Activated naive CD8-positive, alpha-beta T cell treated with anti-CD3 and anti-CD28 coated beads for 36 hours (primary cell): ENCODE data around the gene ITPR2. TPM values are rescaled to one million over a fixed set of nuclear protein-coding genes. Genes with fewer than 3 reads are reported as not detected.
"Not testable (repeated sequence)": the region's sequence is repeated elsewhere in the genome, so short reads cannot be mapped to it uniquely, and the experiment has no call there.

Experiments
- DNase-seq: peaks from one replicate; pipeline ENCODE4 v3.0.0; 2021
- H3K27ac Mint-ChIP-seq: one replicate; pipeline ENCODE4 v1.8.0; 2022; ENCODE audit warnings: mild to moderate bottlenecking, moderate library complexity, mixed read lengths
- H3K27me3 Mint-ChIP-seq: one replicate; pipeline ENCODE4 v1.8.0; 2022; ENCODE audit warnings: mild to moderate bottlenecking, mixed read lengths
- H3K36me3 Mint-ChIP-seq: one replicate; pipeline ENCODE4 v1.8.0; 2021; ENCODE audit warnings: mild to moderate bottlenecking, mixed read lengths
- H3K4me1 Mint-ChIP-seq: one replicate; pipeline ENCODE4 v1.8.0; 2021; ENCODE audit warnings: mixed read lengths
- H3K4me3 Mint-ChIP-seq: one replicate; pipeline ENCODE4 v1.8.0; 2022; ENCODE audit warnings: mild to moderate bottlenecking, moderate library complexity, mixed read lengths
- H3K9me3 Mint-ChIP-seq: one replicate; pipeline ENCODE4 v1.8.0; 2022; ENCODE audit warnings: mixed read lengths
- total RNA-seq, 2 experiments: library from RNA; stranded (reverse); gene quantifications; one replicate each; pipeline ENCODE4 v1.2.3, GENCODE V29; 2021

The ITPR2 gene
- total RNA-seq, 2 experiments from 2014 or later = 27.3 TPM

DNA sequence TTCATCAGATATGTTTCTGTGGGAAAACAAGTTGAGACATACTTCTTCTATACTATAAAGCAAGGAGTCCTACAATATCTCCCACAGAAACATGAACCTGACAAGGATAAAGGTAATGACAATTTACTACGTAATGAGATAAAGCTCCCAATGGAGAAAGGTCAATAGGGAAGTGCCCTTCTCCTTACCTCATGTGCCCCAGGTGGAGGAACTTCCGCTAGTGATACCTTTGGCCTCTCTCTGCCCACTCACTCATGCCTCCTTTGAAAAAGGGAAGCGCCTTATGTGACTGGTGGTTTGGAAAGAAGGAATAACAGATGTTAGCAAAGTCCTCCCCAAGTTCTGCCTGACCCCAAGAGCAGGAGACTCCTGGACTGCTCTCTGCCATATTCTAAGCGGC, 305.3 kb downstream of the ITPR2 start:
- DNase-seq = no peak
- Mint-ChIP-seq H3K9me3 (peaks cover 19% of the 10 kb centered on the region), H3K4me3 (no peak overlapping the region), H3K36me3 (peaks cover 56% of the 10 kb centered on the region), H3K27me3 (no peaks in the 10 kb centered on the region), H3K27ac (no peak overlapping the region), H3K4me1 (no peaks in the 10 kb centered on the region)

DNA sequence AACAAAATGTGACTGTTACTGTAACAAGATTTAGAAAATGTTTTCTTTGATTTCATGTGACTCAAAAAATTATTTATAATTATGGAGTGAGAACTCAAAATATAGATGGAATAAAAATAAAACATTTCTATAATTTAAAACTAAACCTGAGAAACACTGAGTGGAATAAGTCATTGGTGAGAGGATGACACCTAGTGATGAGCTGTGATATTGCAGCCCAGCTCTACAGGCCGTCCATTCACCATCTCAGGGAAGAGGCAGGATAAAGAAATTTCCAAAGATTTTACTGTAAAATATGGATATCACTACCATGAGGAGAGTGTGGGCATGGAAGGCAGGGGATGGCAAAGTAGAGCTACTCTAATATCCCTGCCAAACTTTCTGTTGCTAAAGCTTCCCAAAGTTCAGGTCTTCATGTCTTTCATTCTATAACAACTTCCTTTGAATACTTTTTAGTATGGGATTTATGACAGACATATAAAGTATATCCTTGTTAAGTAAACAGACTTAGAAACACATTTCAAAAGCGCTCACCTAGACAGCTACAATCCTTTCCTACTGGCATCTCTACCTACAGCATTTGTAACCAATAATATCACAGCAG, 308.0 kb downstream of the ITPR2 start:
- Mint-ChIP-seq H3K27me3 (no peaks in the 10 kb centered on the region), H3K4me1 (peaks cover 9% of the 10 kb centered on the region), H3K36me3 (peaks cover 54% of the 10 kb centered on the region), H3K27ac (no peak overlapping the region), H3K4me3 (no peak overlapping the region), H3K9me3 (peaks cover 19% of the 10 kb centered on the region)
- DNase-seq = peak; percentile 6

DNA sequence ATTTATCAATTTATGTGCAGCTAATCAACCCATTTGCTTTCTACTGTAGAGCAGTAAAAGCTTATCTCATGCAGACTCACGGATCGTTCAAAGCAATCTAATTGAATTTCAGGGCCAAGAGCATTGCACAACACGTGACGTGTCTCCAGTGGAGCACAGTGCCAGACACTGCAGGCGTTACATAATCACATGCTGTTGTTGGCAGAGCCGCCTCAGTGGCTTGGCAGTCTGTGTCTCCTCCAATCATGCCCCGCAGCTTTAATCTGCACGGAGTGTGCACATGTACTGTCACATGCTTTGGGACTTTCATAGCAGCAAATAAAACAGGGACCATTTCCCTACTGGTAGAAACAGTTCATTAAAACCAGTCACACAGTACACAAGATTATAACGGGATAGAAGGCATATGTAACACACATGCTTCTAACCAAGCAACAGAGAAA, 309.3 kb downstream of the ITPR2 start:
- Mint-ChIP-seq H3K4me3 (no peak overlapping the region), H3K36me3 (peaks cover 47% of the 10 kb centered on the region)

DNA sequence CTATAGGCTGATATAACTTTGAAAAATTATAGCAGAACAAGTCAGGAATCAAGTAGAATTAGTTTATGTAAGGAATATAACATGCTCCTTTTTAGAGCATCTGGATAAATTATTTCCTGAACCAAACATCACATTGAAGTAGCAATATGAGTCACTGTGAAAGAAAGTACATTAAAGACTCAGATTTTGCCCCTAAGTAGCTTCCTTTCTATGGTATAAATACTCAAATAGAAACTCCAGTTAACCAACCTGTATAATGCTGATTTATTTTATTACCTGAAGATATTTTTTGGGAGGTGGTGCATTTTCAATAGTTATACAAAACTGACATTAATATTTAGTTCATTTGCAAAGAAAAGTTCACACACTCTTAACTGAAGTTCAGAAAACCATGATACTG, 312.1 kb downstream of the ITPR2 start:
- DNase-seq = no peak
- no peaks in the 10 kb centered on the region for H3K27me3 Mint-ChIP-seq
- H3K36me3 Mint-ChIP-seq = peaks cover 36% of the 10 kb centered on the region
- no peak overlapping the region for H3K27ac Mint-ChIP-seq
- H3K4me3 Mint-ChIP-seq = no peak overlapping the region
- H3K4me1 Mint-ChIP-seq = peaks cover 9% of the 10 kb centered on the region
- H3K9me3 Mint-ChIP-seq = peaks cover 13% of the 10 kb centered on the region

More for the DNA sequence above, 309.3 kb downstream of the ITPR2 start:
- no peak for DNase-seq
- H3K27ac Mint-ChIP-seq = no peak overlapping the region
- H3K4me1 Mint-ChIP-seq = peaks cover 9% of the 10 kb centered on the region
- no peaks in the 10 kb centered on the region for H3K27me3 Mint-ChIP-seq
- H3K9me3 Mint-ChIP-seq = peaks cover 21% of the 10 kb centered on the region

DNA sequence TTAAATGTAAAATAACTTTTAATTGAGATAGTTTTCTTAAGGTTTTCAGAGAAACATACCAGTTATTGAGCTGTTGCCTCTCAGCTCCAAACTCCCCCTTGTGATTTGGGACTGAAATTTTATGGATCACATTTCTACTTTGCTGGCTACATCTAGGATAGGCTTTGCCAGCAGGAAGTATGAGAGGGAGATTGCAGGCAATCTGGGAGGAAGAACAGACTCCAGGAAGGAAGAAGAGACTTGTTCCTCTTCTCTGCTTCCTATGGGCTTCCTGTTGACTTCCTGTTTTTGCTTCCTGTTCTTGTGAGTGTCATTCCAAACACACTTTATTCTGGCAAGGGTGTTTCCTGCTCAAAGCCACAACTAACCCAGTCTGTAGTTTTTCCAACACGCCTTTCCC, 312.9 kb downstream of the ITPR2 start:
- Mint-ChIP-seq H3K4me3 (no peak overlapping the region), H3K9me3 (peaks cover 6% of the 10 kb centered on the region), H3K27me3 (no peaks in the 10 kb centered on the region), H3K4me1 (peaks cover 9% of the 10 kb centered on the region), H3K36me3 (peaks cover 28% of the 10 kb centered on the region), H3K27ac (no peak overlapping the region)
- no peak for DNase-seq

DNA sequence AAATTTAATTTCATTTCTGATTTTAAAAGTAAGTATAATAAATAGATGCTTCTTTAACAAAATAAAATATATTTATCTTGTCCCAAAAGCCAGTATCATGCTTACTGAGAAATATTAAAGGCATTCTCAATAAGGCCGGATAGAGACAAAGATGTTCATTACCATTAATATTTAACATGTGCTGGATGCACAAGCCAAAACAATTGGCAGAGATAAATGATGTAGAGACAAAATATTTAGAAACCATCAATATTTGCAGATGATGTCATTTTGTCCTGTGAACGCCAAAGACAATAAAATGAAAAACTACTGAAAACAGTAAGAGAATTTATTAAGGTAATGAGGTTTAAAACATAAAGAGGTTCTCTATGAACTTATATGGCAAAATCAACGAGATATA, 313.5 kb downstream of the ITPR2 start:
- H3K27ac Mint-ChIP-seq = no peak overlapping the region
- H3K27me3 Mint-ChIP-seq = no peaks in the 10 kb centered on the region
- peaks cover 9% of the 10 kb centered on the region for H3K4me1 Mint-ChIP-seq
- H3K4me3 Mint-ChIP-seq = no peak overlapping the region
- no peak for DNase-seq
- H3K36me3 Mint-ChIP-seq = peaks cover 26% of the 10 kb centered on the region
- peaks cover 6% of the 10 kb centered on the region for H3K9me3 Mint-ChIP-seq

DNA sequence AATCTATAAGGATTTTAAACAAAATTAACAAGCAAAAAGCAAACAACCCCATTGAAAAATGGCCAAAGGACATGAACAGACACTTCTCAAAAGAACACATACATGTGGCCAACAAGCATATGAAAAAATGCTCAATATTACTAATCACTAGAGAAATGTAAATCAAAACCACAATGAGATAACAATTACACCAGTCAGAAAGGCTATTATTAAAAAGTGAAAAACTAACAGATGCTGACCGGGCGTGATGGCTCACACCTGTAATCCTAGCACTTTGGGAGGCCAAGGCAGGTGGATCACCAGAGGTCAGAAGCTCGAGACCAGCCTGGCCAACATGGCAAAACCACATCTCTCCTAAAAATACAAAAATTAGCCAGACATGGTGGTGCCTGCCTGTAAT, 315.7 kb downstream of the ITPR2 start:
- peaks cover 19% of the 10 kb centered on the region for H3K36me3 Mint-ChIP-seq
- H3K9me3 Mint-ChIP-seq, DNase-seq, H3K27ac Mint-ChIP-seq, H3K4me1 Mint-ChIP-seq, H3K4me3 Mint-ChIP-seq, H3K27me3 Mint-ChIP-seq: not testable (repeated sequence)

DNA sequence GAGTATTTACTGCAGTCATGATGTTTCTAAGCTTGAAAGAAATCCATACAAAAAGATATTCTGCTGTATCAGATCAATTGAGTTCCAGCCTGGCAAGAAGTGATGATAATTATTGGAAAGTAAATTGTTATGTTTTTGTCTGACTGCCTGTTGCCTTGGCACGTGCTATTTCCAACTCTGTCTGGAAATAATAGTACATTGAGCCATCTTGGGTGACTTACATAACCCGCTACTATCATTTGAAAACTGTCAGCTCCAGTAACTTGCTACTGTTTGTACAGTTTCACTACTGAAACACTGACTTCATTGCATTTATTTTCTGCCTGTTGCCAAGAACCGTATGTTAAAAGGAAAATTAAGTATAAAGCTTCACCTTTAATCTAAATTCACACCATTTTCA, 318.6 kb downstream of the ITPR2 start:
- no peak overlapping the region for H3K4me3 Mint-ChIP-seq
- H3K27me3 Mint-ChIP-seq = no peaks in the 10 kb centered on the region
- peaks cover 11% of the 10 kb centered on the region for H3K36me3 Mint-ChIP-seq
- H3K27ac Mint-ChIP-seq = no peak overlapping the region
- H3K9me3 Mint-ChIP-seq = peaks cover 3% of the 10 kb centered on the region
- H3K4me1 Mint-ChIP-seq = no peaks in the 10 kb centered on the region
- DNase-seq = no peak

DNA sequence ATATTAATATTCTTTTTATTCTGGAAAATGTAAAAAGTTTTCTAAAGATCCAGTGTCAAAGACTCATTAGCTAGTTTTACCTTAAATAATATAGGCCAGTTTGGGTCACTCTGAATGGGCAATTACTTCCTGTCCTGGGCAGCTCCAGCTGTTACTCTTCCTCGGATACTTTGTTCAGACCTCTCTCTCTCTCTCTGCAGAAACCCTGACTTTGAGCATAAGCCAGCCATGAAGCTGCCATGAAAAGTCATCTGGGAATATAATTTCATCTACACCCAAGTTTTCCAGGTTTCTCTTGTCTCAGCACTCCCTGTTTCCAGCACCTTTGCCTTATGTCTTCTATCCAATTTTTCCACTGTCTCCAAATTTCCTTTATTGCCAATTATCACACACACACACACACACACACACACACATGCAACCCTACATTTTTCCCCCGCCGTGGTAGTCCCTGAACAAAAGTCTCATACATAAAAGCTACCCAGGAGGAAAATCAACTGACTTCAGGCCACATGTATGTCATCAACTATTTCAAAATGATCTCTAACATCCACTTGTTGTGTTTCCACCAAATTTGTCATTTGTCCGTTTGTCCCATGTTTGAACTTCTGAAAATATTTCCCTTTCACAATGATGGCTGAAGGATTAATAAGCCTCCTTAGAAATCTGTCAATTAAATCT, 319.5 kb downstream of the ITPR2 start:
- Mint-ChIP-seq H3K9me3 (peaks cover 3% of the 10 kb centered on the region), H3K27me3 (no peaks in the 10 kb centered on the region), H3K36me3 (peaks cover 11% of the 10 kb centered on the region), H3K4me1 (no peaks in the 10 kb centered on the region), H3K4me3 (no peak overlapping the region), H3K27ac (no peak overlapping the region)
- DNase-seq = no peak

DNA sequence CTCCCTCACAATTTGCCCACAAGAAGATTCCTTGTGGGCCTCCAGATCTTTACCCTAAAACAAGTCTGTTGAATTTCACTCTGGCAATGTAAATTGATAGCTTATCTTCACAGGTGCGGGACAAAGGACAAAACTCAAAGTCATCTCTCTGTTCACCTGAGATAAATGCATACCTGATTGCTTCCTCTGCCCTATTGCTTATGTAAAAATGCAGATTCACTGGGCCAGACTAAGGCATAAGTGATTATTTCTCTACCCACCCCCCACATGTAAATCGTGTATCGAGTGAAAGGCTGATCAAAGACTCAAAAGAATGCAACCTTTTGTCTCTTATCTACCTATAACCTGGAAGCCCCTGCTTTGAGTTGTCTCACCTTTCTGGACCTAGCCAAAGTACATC, 320.8 kb downstream of the ITPR2 start:
- Mint-ChIP-seq H3K36me3 (peaks cover 2% of the 10 kb centered on the region), H3K9me3 (no peaks in the 10 kb centered on the region), H3K4me3 (no peak overlapping the region), H3K27ac (no peak overlapping the region), H3K4me1 (no peaks in the 10 kb centered on the region), H3K27me3 (no peaks in the 10 kb centered on the region)
- no peak for DNase-seq

DNA sequence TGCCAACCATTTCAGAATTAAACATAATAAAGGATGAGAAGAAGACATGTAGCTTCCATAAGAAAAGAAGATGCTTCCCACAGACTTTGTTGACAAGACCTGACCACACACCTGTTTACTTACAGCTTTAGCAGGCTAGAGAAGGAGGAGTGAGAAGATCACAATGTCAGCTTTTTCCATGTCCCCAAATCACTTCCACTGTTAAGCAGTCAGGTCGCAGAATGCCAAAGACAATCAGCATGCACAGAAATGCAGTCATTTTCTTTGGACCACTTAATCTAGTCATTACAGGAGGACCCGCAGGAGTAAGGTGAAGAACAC, 322.7 kb downstream of the ITPR2 start:
- Mint-ChIP-seq H3K36me3 (peaks cover under 1% of the 10 kb centered on the region), H3K4me1 (no peaks in the 10 kb centered on the region), H3K27ac (no peak overlapping the region), H3K4me3 (no peak overlapping the region), H3K9me3 (no peaks in the 10 kb centered on the region), H3K27me3 (no peaks in the 10 kb centered on the region)
- no peak for DNase-seq

DNA sequence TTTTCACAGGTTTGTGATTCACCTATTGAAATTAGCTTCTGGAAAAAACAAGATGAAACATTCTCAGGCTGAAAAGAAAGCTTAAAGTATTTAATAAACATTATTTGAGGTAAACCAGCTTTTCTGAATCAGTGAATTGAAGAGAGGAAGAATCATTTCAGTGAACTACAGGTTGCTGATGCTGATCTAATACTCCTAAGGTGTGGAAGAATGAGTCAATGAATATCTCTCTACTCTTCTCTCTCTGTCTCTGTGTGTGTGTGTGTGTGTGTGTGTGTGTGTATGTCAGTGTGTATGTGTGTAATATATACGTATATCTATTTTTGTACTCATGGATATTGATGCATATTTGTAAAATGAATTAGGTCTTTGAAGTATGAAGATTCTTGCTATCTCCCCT, 325.4 kb downstream of the ITPR2 start:
- H3K4me1 Mint-ChIP-seq = no peaks in the 10 kb centered on the region
- H3K9me3 Mint-ChIP-seq = no peaks in the 10 kb centered on the region
- no peak for DNase-seq
- peaks cover 6% of the 10 kb centered on the region for H3K36me3 Mint-ChIP-seq
- H3K27ac Mint-ChIP-seq = no peak overlapping the region
- H3K27me3 Mint-ChIP-seq = no peaks in the 10 kb centered on the region
- H3K4me3 Mint-ChIP-seq = no peak overlapping the region

DNA sequence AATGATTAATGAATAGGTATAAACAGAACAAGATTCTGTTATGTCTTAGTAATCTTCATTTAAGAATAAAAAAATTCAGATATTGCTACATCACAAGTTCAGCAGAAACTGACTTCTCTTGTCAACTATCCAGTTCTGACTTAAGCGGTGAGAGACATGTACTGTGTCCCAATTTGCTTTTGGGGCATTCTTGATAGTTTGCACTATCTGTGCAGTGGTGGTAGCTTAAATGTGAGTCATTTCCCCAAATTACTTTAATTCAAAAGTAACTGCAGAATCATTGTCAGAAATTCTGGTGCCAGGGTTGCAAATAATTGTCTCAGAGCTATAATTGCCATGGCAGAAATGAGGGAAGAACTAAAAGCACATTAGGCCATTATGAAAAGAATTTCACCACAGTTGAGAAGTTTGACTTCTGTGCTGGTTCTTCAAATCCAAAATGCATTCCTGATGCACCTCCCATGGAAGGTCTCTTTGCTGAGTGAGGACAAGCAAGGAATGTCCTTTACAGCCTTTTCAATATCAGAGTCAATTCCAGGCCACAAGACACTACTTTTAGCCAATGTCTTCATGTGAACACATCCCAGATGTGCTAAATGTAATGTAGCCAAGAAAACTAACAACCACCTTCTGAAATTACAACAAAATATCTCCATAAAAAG, 332.9 kb downstream of the ITPR2 start:
- H3K4me3 Mint-ChIP-seq = no peak overlapping the region
- H3K9me3 Mint-ChIP-seq = no peaks in the 10 kb centered on the region
- H3K27me3 Mint-ChIP-seq = no peaks in the 10 kb centered on the region
- H3K4me1 Mint-ChIP-seq = no peaks in the 10 kb centered on the region
- H3K27ac Mint-ChIP-seq = no peak overlapping the region
- H3K36me3 Mint-ChIP-seq = peaks cover 8% of the 10 kb centered on the region
- no peak for DNase-seq

DNA sequence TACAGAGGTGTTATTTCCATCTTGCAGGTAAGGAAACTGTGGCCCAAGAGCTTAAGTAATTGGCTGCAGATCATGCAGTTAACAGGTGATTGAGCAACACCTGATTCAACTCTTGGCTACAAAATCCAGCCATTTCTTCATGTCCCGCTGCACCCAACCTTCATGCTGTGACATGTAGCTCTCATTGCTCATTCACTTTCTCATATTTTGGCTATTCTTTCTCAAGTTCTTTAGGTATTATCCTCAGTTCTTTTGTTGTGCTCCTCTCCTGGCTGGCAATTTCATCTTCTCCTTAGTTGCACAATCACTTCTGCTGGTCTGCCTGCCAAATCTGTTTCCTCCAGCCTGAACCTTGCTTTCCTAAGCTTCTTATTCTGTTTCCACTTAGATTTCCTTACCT, 336.8 kb downstream of the ITPR2 start:
- Mint-ChIP-seq H3K4me3 (no peak overlapping the region), H3K27ac (no peak overlapping the region), H3K27me3 (no peaks in the 10 kb centered on the region), H3K4me1 (no peaks in the 10 kb centered on the region), H3K9me3 (no peaks in the 10 kb centered on the region), H3K36me3 (peaks cover 12% of the 10 kb centered on the region)
- DNase-seq = no peak

DNA sequence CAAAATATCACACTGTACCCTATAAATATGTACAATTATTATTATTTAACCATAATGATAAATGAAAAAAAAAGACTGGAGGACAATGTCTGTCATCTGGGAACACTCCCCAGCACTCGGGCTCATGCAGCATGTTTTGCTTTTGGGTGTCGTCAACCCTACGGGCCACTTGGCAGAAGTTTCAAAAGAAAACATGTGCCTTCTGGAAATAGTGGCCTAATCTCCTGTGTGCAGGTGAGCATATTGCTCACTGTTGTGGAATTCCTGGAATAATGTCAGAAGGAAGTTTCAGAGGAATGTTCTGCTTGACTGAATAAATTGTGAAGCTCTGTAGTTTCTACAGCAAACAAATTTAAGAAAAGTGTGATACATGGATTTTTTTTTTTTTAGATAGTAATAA, 339.3 kb downstream of the ITPR2 start:
- no peaks in the 10 kb centered on the region for H3K9me3 Mint-ChIP-seq
- H3K4me3 Mint-ChIP-seq = no peak overlapping the region
- H3K4me1 Mint-ChIP-seq = no peaks in the 10 kb centered on the region
- no peak overlapping the region for H3K27ac Mint-ChIP-seq
- H3K27me3 Mint-ChIP-seq = no peaks in the 10 kb centered on the region
- no peak for DNase-seq
- H3K36me3 Mint-ChIP-seq = peaks cover 20% of the 10 kb centered on the region

DNA sequence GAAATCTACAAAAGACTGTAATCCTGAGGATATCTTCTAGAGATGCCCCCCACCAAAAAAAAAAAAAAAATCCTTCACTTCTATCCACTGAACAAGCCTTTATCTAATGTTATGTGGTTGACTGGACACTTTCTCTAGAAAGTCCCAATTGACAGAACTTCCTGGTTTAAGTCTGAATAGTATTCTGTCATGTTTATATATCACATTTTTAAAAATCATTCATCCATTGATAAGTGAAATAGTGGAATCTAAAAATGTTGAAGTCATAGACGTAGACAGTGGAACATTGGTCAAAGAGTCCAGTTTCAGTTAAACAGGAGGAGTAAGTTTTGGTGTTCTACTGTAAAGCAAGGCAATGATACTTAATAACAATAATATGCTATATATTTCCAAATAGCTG, 340.6 kb downstream of the ITPR2 start:
- Mint-ChIP-seq H3K9me3 (no peaks in the 10 kb centered on the region), H3K4me3 (no peak overlapping the region), H3K36me3 (peaks cover 19% of the 10 kb centered on the region), H3K27me3 (no peaks in the 10 kb centered on the region), H3K4me1 (no peaks in the 10 kb centered on the region), H3K27ac (no peak overlapping the region)
- DNase-seq = no peak
